Loucy (cell line): Measurements from ENCODE around the gene AGTRAP.

Experiments used
- EZH2phosphoT487 ChIP-seq: fragments of 200-600 bp; IDR thresholded peaks from 2 replicates; pipeline ENCODE4 v1.6.1; 2018; ENCODE audit warnings: antibody characterized with exemption, mild to moderate bottlenecking, moderate library complexity, borderline replicate concordance
- TF ChIP-seq, protein P1 (sequence below): fragments of 200-600 bp; sonication (generic); conservative IDR thresholded peaks from 2 replicates; pipeline ENCODE4 v1.5.1; 2014; ENCODE audit warnings: mild to moderate bottlenecking, antibody characterized with exemption, low read length

DNA sequence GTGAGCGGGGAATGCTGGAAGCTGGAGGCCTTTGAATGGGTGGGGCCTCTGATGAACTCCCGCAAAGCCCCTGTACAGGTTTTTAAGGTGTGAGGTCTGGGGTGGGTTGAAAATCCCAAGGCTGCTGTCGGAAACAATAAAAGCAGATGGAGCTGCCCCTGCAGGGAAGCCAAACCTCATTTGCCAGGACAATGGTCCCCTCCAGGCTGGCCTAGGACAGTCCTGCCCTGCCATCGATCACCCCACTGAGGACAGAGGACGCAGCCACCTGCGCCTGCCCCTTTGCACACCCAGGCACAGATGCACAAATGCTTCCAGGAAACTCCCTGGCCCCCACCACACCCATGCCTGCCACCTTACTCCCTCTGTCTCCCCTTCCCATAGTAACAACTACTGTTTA is 40.1 kb upstream of the AGTRAP start:
- TF ChIP-seq, protein P1, sequence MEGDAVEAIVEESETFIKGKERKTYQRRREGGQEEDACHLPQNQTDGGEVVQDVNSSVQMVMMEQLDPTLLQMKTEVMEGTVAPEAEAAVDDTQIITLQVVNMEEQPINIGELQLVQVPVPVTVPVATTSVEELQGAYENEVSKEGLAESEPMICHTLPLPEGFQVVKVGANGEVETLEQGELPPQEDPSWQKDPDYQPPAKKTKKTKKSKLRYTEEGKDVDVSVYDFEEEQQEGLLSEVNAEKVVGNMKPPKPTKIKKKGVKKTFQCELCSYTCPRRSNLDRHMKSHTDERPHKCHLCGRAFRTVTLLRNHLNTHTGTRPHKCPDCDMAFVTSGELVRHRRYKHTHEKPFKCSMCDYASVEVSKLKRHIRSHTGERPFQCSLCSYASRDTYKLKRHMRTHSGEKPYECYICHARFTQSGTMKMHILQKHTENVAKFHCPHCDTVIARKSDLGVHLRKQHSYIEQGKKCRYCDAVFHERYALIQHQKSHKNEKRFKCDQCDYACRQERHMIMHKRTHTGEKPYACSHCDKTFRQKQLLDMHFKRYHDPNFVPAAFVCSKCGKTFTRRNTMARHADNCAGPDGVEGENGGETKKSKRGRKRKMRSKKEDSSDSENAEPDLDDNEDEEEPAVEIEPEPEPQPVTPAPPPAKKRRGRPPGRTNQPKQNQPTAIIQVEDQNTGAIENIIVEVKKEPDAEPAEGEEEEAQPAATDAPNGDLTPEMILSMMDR = no peak
- no peak for TF ChIP-seq EZH2phosphoT487
